Left renal cortex interstitium (tissue), 4 donors: ENCODE results near the gene PEPD. TPM values are rescaled to one million over a fixed set of nuclear protein-coding genes. Genes with fewer than 3 reads are reported as not detected.

Experiments used
- DNase-seq, 4 donors: peaks; one replicate each; pipeline ENCODE4 v3.0.0-alpha.2; 2013; ENCODE audit warnings: low read depth in 4 of 4, low spot score in 2 of 4, missing footprints in 1 of 4
- polyA plus RNA-seq, 4 donors: library from polyadenylated mRNA; unstranded; fragments of 120-200 nt; gene quantifications; one replicate each; pipeline ENCODE4 v1.2.1, GENCODE V29; 2013; ENCODE audit not compliant: insufficient read length in 4 of 4

Gene PEPD
- polyA plus RNA-seq, 4 donors = 99.6 to 124 (median 108) TPM

- DNase-seq = no peak
These were observed 91.5 kb downstream of the PEPD start for GRCh38 chr19:33429891-33430673.

GRCh38 chr19:33428627-33429125, 92.9 kb downstream of the PEPD start:
- no peak for DNase-seq

GRCh38 chr19:33427801-33428626, 93.6 kb downstream of the PEPD start:
- no peak for DNase-seq

GRCh38 chr19:33426621-33427361, 94.8 kb downstream of the PEPD start:
- peak in 3 of 4 donors; percentile 31 to 47 (median 41) for DNase-seq

GRCh38 chr19:33424181-33424580, 97.4 kb downstream of the PEPD start:
- no peak for DNase-seq

GRCh38 chr19:33422369-33423180, 99.0 kb downstream of the PEPD start:
- DNase-seq = no peak

- DNase-seq = no peak
These were observed 100.2 kb downstream of the PEPD start for GRCh38 chr19:33421368-33421767.

GRCh38 chr19:33420821-33421220, 100.8 kb downstream of the PEPD start:
- no peak for DNase-seq

- DNase-seq = no peak
These were observed 101.8 kb downstream of the PEPD start for GRCh38 chr19:33419788-33420130.

- DNase-seq = no peak
These were observed 102.5 kb downstream of the PEPD start for GRCh38 chr19:33418871-33419787.

GRCh38 chr19:33418461-33418860, 103.1 kb downstream of the PEPD start:
- no peak for DNase-seq

- DNase-seq = no peak
These were observed 103.8 kb downstream of the PEPD start for GRCh38 chr19:33417751-33418150.

GRCh38 chr19:33416307-33417215, 105.0 kb downstream of the PEPD start:
- DNase-seq = peak in 2 of 4 donors; percentile 28 to 46

- no peak for DNase-seq
These were observed 106.7 kb downstream of the PEPD start for GRCh38 chr19:33414667-33415605.

- DNase-seq = no peak
These were observed 107.5 kb downstream of the PEPD start for GRCh38 chr19:33413868-33414666.

- DNase-seq = no peak
These were observed 108.2 kb downstream of the PEPD start for GRCh38 chr19:33413426-33413725.
